CD14-positive monocyte (primary cell): ENCODE data around the gene KRTAP23-1. TPM values are rescaled to one million over a fixed set of nuclear protein-coding genes. Genes with fewer than 3 reads are reported as not detected.

Experiments used
- DNase-seq, 3 donors: peaks; one replicate each; pipeline ENCODE4 v3.0.0-alpha.2; 2011 to 2022
- H2AFZ ChIP-seq: 2 replicates; pipeline ENCODE4 v1.6.0; 2012; ENCODE audit warnings: mild to moderate bottlenecking, low read depth, low read length, inconsistent platforms; ENCODE audit not compliant: insufficient read depth, poor library complexity, severe bottlenecking
- H3K27ac ChIP-seq, 2 donors: 1 replicate in 1 of 2; 2 replicates in 1 of 2; pipeline ENCODE4 v1.5.1; 2012 to 2013; ENCODE audit warnings: low read length in 2 of 2, control low read depth in 1 of 2, inconsistent platforms in 1 of 2, low read depth in 1 of 2, mild to moderate bottlenecking in 1 of 2
- H3K27me3 ChIP-seq, 2 donors: one replicate each; pipeline versions ENCODE4 v1.6.0 to v1.6.1; 2011 to 2013; ENCODE audit warnings: low read length in 2 of 2; ENCODE audit not compliant: control insufficient read depth in 2 of 2, insufficient read depth in 2 of 2
- H3K36me3 ChIP-seq, 2 donors: replicated peaks in 1 of 2; 1 replicate in 1 of 2; 2 replicates in 1 of 2; pipeline versions ENCODE4 v1.5.1 to v1.6.1; 2012 to 2013; ENCODE audit warnings: low read length in 2 of 2, control low read depth in 1 of 2, inconsistent platforms in 1 of 2, mild to moderate bottlenecking in 1 of 2; ENCODE audit not compliant: insufficient read depth in 2 of 2, control insufficient read depth in 1 of 2
- H3K4me1 ChIP-seq, 2 donors: 1 replicate in 1 of 2; 2 replicates in 1 of 2; pipeline versions ENCODE4 v1.5.1 to v1.6.1; 2012 to 2013; ENCODE audit warnings: low read length in 2 of 2, control low read depth in 1 of 2, inconsistent platforms in 1 of 2, mild to moderate bottlenecking in 1 of 2, moderate library complexity in 1 of 2; ENCODE audit not compliant: insufficient read depth in 2 of 2, control insufficient read depth in 1 of 2
- H3K4me2 ChIP-seq: replicated peaks from 2 replicates; pipeline ENCODE3; 2012; ENCODE audit warnings: low read length, moderate library complexity, mild to moderate bottlenecking; ENCODE audit not compliant: poor library complexity, severe bottlenecking; ENCODE audit errors: extremely low read depth
- H3K4me3 ChIP-seq, 3 experiments: fragments of 200-600 bp in 1 of 3; sonication (generic) in 1 of 3; replicated peaks in 1 of 3; 1 replicate in 2 of 3; 2 replicates in 1 of 3; pipeline ENCODE4 v1.5.1; 2011 to 2013; ENCODE audit warnings: low read length in 3 of 3, mild to moderate bottlenecking in 3 of 3, control low read depth in 2 of 3, low read depth in 2 of 3, inconsistent platforms in 1 of 3, moderate library complexity in 1 of 3
- H3K79me2 ChIP-seq: 2 replicates; pipeline ENCODE4 v1.6.0; 2012; ENCODE audit warnings: mild to moderate bottlenecking, control low read depth, inconsistent platforms, low read length, moderate library complexity; ENCODE audit not compliant: insufficient read depth
- H3K9ac ChIP-seq: 2 replicates; pipeline ENCODE4 v1.6.0; 2017; ENCODE audit warnings: low read length, mild to moderate bottlenecking; ENCODE audit not compliant: insufficient read depth, poor library complexity, severe bottlenecking
- H3K9me3 ChIP-seq, 2 donors: replicated peaks in 1 of 2; 1 replicate in 1 of 2; 2 replicates in 1 of 2; pipeline versions ENCODE4 v1.5.1 to v1.6.1; 2012 to 2013; ENCODE audit warnings: low read length in 2 of 2, control low read depth in 1 of 2; ENCODE audit not compliant: control insufficient read depth in 1 of 2, insufficient read depth in 1 of 2
- H4K20me1 ChIP-seq: 2 replicates; pipeline ENCODE4 v1.6.0; 2012; ENCODE audit warnings: mild to moderate bottlenecking, low read length, control low read depth, moderate library complexity; ENCODE audit not compliant: insufficient read depth
- H3K27ac Mint-ChIP-seq, 7 donors: one replicate each; pipeline ENCODE4 v1.8.0; 2020; ENCODE audit warnings: mild to moderate bottlenecking in 7 of 7, mixed read lengths in 7 of 7, moderate library complexity in 6 of 7, inconsistent platforms in 2 of 7
- H3K27me3 Mint-ChIP-seq, 3 donors: one replicate each; pipeline ENCODE4 v1.8.0; 2021 to 2022; ENCODE audit warnings: low read depth in 3 of 3, mild to moderate bottlenecking in 3 of 3, mixed read lengths in 3 of 3, moderate library complexity in 3 of 3, inconsistent platforms in 1 of 3
- H3K36me3 Mint-ChIP-seq, 2 donors: one replicate each; pipeline ENCODE4 v1.8.0; 2020; ENCODE audit warnings: mixed read lengths in 2 of 2, inconsistent platforms in 1 of 2, mild to moderate bottlenecking in 1 of 2
- H3K4me1 Mint-ChIP-seq: one replicate; pipeline ENCODE4 v1.8.0; 2020; ENCODE audit warnings: mild to moderate bottlenecking, mixed read lengths
- H3K4me3 Mint-ChIP-seq, 2 donors: one replicate each; pipeline ENCODE4 v1.8.0; 2020; ENCODE audit warnings: mild to moderate bottlenecking in 2 of 2, mixed read lengths in 2 of 2, moderate library complexity in 1 of 2
- H3K9me3 Mint-ChIP-seq, 7 donors: one replicate each; pipeline ENCODE4 v1.8.0; 2020 to 2022; ENCODE audit warnings: mixed read lengths in 7 of 7, mild to moderate bottlenecking in 6 of 7, moderate library complexity in 6 of 7, inconsistent platforms in 2 of 7
- CTCF ChIP-seq: fragments of 200-600 bp; IDR thresholded peaks from one replicate; pipeline ENCODE4 v1.8.0; 2022; ENCODE audit warnings: antibody characterized with exemption, mild to moderate bottlenecking
- WGBS: methylation state at CpG from one replicate; pipeline ENCODE4 v1.1.5; 2013; ENCODE audit warnings: missing lambda C conversion rate; ENCODE audit not compliant: insufficient coverage; 5-methylcytosine and 5-hydroxymethylcytosine counted together
- intact Hi-C, 2 donors: fragments of 100-400 bp; cut with micrococcal nuclease; formaldehyde crosslinking; loops; one replicate each; pipeline versions ENCODE4 v1.15.0 to v1.15.1; 2023
- polyA plus RNA-seq, 3 donors: library from polyadenylated mRNA; depleted of rRNA in 1 of 3; unstranded in 2 of 3; stranded (reverse) in 1 of 3; fragments of 300-500 nt in 2 of 3; fragments of >200 nt in 1 of 3; fragmentation: Illumina TruSeq in 2 of 3; gene quantifications; 1 replicate in 2 of 3; 2 replicates in 1 of 3; pipeline ENCODE4 v1.2.3, GENCODE V29; 2012 to 2021

KRTAP23-1 gene
- polyA plus RNA-seq, 3 donors: not detected

- Histone ChIP-seq H3K27me3 (no peaks in the 10 kb centered on the region), H3K4me2 (no peak overlapping the region), H3K9ac (no peak overlapping the region), H3K79me2 (no peaks in the 10 kb centered on the region), H3K4me3 (no peak overlapping the region), H3K4me1 (no peaks in the 10 kb centered on the region), H2AFZ (no peak overlapping the region), H3K27ac (no peak overlapping the region), H4K20me1 (no peaks in the 10 kb centered on the region), H3K9me3 (no peaks in the 10 kb centered on the region), H3K36me3 (no peaks in the 10 kb centered on the region)
- DNase-seq: no peak
- Mint-ChIP-seq H3K9me3 (peaks cover 0 to 6% (median 4%) of the 10 kb centered on the region in 7 donors), H3K4me1 (no peaks in the 10 kb centered on the region), H3K4me3 (no peak overlapping the region), H3K36me3 (no peaks in the 10 kb centered on the region), H3K27me3 (peaks cover 1 to 3% (median 2%) of the 10 kb centered on the region in 3 donors), H3K27ac (no peak overlapping the region)
- WGBS: no CpG with 5 or more reads among the region's 1 CpG
- intact Hi-C loops: no loop called here
- no peak for TF ChIP-seq CTCF
Measured at GRCh38 chr21:30354308-30355005, 6.1 kb upstream of the KRTAP23-1 start.

GRCh38 chr21:30351534-30351933 is 3.1 kb upstream of the KRTAP23-1 start:
- Mint-ChIP-seq H3K4me1 (no peaks in the 10 kb centered on the region), H3K27me3 (peaks cover under 1 to 3% (median 1%) of the 10 kb centered on the region in 3 donors), H3K9me3 (peaks cover 0 to 6% (median 4%) of the 10 kb centered on the region in 7 donors), H3K36me3 (no peaks in the 10 kb centered on the region), H3K27ac (no peak overlapping the region), H3K4me3 (no peak overlapping the region)
- no peaks in the 10 kb centered on the region for H3K9me3 ChIP-seq
- DNase-seq: no peak
- no CpG with 5 or more reads among the region's 1 CpG for WGBS
- intact Hi-C loops: no loop called here
- no peak for TF ChIP-seq CTCF
- H3K36me3 ChIP-seq: no peaks in the 10 kb centered on the region
- no peaks in the 10 kb centered on the region for H4K20me1 ChIP-seq
- H3K4me1 ChIP-seq: no peaks in the 10 kb centered on the region
- no peaks in the 10 kb centered on the region for H3K27me3 ChIP-seq
- no peak overlapping the region for H3K27ac ChIP-seq
- H3K4me3 ChIP-seq: no peak overlapping the region
- no peak overlapping the region for H3K4me2 ChIP-seq
- no peaks in the 10 kb centered on the region for H3K79me2 ChIP-seq
- H3K9ac ChIP-seq: no peak overlapping the region
- H2AFZ ChIP-seq: no peak overlapping the region
